ENCODE data around the gene MYH15.

Gene MYH15

GRCh38 chr3:108485146-108485545 lies 25.2 kb downstream of the MYH15 start:
- in situ Hi-C loops (cut with HindIII; ENCODE audit: low sequenced_read_pairs), result no loop called here
- TF ChIP-seq CTCF (IDR thresholded peaks at IDR 0.05; ENCODE audit: low read depth, low read length, missing control alignments), result no peak
- no peak overlapping the region for H3K4me3 ChIP-seq (ENCODE audit: low read depth, low read length)
- no peak for DNase-seq (ENCODE audit: low read depth)

GRCh38 chr3:108479224-108479623 lies 31.2 kb downstream of the MYH15 start:
- no peak for TF ChIP-seq CTCF (IDR thresholded peaks at IDR 0.05; ENCODE audit: low read depth, low read length, missing control alignments)

GRCh38 chr3:108477511-108478147 lies 32.8 kb downstream of the MYH15 start:
- DNase-seq (ENCODE audit: low read depth), result peak; percentile 60
- peak; percentile 72 for TF ChIP-seq CTCF (IDR thresholded peaks at IDR 0.05; ENCODE audit: low read depth, low read length, missing control alignments)
- in situ Hi-C loops (cut with HindIII; ENCODE audit: low sequenced_read_pairs), result no loop called here
- no peak overlapping the region for H3K4me3 ChIP-seq (ENCODE audit: low read depth, low read length)

More at GRCh38 chr3:108479224-108479623, 31.2 kb downstream of the MYH15 start:
- no peak for DNase-seq (ENCODE audit: low read depth)
- in situ Hi-C loops (cut with HindIII; ENCODE audit: low sequenced_read_pairs), result no loop called here
- H3K4me3 ChIP-seq (ENCODE audit: low read depth, low read length), result no peak overlapping the region

GRCh38 chr3:108475220-108475782 lies 35.1 kb downstream of the MYH15 start:
- in situ Hi-C loops (cut with HindIII; ENCODE audit: low sequenced_read_pairs), result no loop called here
- no peak overlapping the region for H3K4me3 ChIP-seq (ENCODE audit: low read depth, low read length)
- DNase-seq (ENCODE audit: low read depth), result no peak
- TF ChIP-seq CTCF (IDR thresholded peaks at IDR 0.05; ENCODE audit: low read depth, low read length, missing control alignments), result no peak

GRCh38 chr3:108474581-108474980 lies 35.8 kb downstream of the MYH15 start:
- no peak overlapping the region for H3K4me3 ChIP-seq (ENCODE audit: low read depth, low read length)

GRCh38 chr3:108473711-108474110 lies 36.7 kb downstream of the MYH15 start:
- no peak for DNase-seq (ENCODE audit: low read depth)
- in situ Hi-C loops (cut with HindIII; ENCODE audit: low sequenced_read_pairs), result no loop called here
- no peak overlapping the region for H3K4me3 ChIP-seq (ENCODE audit: low read depth, low read length)
- TF ChIP-seq CTCF (IDR thresholded peaks at IDR 0.05; ENCODE audit: low read depth, low read length, missing control alignments), result no peak

More at GRCh38 chr3:108474581-108474980, 35.8 kb downstream of the MYH15 start:
- peak; percentile 89 for DNase-seq (ENCODE audit: low read depth)
- no peak for TF ChIP-seq CTCF (IDR thresholded peaks at IDR 0.05; ENCODE audit: low read depth, low read length, missing control alignments)
- in situ Hi-C loops (cut with HindIII; ENCODE audit: low sequenced_read_pairs), result no loop called here

Data from astrocyte of the cerebellum (primary cell).